UCSD-AML1 (cell line): ENCODE measurements around the gene OR5L1.

Source experiments
- DNase-seq: peaks from one replicate; lab custom pipeline; 2025; ENCODE audit not compliant: unreplicated experiment; lab: John Stamatoyannopoulos, UW

OR5L1 gene

GRCh38 chr11:55811067-55811466, at the start of gene OR5L1:
Gene OR5L1 (plus strand): TSS chr11:55811367. CDS start chr11:55811467, 100 bp downstream.
- no peak for DNase-seq

- no peak for DNase-seq
Measured at GRCh38 chr11:55773138-55773537, 38.0 kb upstream of the OR5L1 start, which contains the start of gene OR5D13. Gene OR5D13 (plus strand): TSS chr11:55773438. CDS start chr11:55773438, 0 bp downstream.

- no peak for DNase-seq
Measured at GRCh38 chr11:55791606-55792005, 19.6 kb upstream of the OR5L1 start.

GRCh38 chr11:55793321-55793720, 17.8 kb upstream of the OR5L1 start:
- no peak for DNase-seq

GRCh38 chr11:55795256-55795655, 15.9 kb upstream of the OR5L1 start, which contains the start of gene OR5D14:
Gene OR5D14 (plus strand): TSS chr11:55795556. CDS start chr11:55795556, 0 bp downstream.
- DNase-seq = no peak

GRCh38 chr11:55806248-55806647, 4.9 kb upstream of the OR5L1 start:
- DNase-seq = no peak

GRCh38 chr11:55819330-55819729, 8.2 kb downstream of the OR5L1 start, which contains the start of gene OR5D18:
Gene OR5D18 (plus strand): TSS chr11:55819630. CDS start chr11:55819630, 0 bp downstream.
- no peak for DNase-seq

- no peak for DNase-seq
Measured at GRCh38 chr11:55826919-55827318, 15.8 kb downstream of the OR5L1 start, which contains the start of gene OR5L2. Gene OR5L2 (plus strand): TSS chr11:55827219. CDS start chr11:55827219, 0 bp downstream.

GRCh38 chr11:55838452-55838851, 27.3 kb downstream of the OR5L1 start, which contains the start of gene OR5D16:
Gene OR5D16 (plus strand): TSS chr11:55838752. CDS start chr11:55838752, 0 bp downstream.
- no peak for DNase-seq

- no peak for DNase-seq
Measured at GRCh38 chr11:55847453-55847852, 36.3 kb downstream of the OR5L1 start.

GRCh38 chr11:55849037-55849436, 37.9 kb downstream of the OR5L1 start:
- no peak for DNase-seq

- DNase-seq = no peak
Measured at GRCh38 chr11:55852141-55852540, 41.0 kb downstream of the OR5L1 start.

GRCh38 chr11:55854704-55855103, 43.5 kb downstream of the OR5L1 start:
- no peak for DNase-seq
